ENCODE results near the gene VAV2.
"Not testable (repeated sequence)": the region's sequence is repeated elsewhere in the genome, so short reads cannot be mapped to it uniquely, and the experiment has no call there.

VAV2 gene

DNA sequence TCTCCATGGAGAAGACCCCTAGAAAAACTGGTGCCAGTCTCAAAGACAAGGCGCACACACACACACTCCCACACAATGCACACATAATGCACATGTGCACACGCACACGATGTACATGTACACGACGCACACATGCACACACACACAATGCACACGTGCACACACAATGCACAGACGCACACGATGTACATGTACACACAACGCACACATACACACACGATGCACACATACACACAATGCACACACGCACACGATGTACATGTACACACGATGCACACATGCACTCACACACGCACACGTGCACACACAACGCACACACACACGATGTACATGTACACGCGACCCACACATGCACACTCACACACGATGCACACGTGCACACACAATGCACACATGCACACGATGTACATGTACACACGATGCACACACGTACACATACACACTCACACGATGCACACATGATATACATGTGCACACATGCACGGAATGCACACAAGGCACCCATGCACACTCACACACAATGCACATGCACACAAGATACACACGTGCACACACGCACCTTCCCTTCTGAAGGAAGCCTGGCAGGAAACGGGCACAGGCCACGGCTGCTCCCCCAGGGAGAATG is 76.5 kb downstream of the VAV2 start:
- DNase-seq (ENCODE audit: low spot score) = no peak

DNA sequence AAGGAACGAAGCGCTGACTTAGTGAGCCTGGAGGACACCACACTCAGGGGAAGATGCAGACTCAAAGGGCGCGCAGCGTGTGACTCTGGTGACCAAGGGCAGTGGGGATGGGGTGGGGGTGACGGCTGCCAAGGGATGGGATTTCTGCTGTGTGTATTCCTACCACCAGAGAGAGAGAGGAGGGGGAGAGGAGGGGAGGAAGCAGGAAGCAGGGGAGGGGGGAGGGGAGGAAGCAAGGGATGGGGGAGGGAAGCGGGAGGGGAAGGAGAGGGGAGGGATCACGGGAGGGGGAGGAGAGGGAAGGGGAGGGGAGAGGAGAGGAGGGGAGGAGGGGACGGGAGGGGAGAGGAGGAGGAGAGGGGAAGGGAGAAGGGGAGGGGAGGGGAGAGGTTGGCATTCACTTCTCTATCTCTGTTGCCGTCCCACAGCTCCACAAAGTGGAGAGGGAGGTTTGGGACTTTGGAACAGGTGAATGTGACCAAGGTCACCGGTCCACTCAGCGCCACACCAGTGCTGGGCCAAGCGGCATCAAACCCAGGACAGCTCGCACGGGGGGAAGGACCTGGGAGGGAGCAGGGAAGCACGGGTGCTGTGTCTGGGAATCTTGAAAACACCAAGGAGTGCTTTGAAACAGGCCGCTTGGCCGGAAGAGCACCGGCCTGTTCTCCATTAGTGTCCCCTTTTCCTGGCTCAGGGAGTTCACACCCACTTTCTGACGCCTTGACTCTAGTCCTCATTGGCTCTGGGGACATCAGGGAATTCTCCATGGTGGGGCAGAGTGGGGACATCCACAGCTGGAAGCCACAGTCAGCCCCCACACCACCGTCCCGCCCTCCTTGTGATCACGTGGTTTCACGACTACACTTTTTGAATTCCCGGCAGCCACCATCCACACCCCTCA is 77.4 kb downstream of the VAV2 start:
- DNase-seq (ENCODE audit: low spot score) = no peak

DNA sequence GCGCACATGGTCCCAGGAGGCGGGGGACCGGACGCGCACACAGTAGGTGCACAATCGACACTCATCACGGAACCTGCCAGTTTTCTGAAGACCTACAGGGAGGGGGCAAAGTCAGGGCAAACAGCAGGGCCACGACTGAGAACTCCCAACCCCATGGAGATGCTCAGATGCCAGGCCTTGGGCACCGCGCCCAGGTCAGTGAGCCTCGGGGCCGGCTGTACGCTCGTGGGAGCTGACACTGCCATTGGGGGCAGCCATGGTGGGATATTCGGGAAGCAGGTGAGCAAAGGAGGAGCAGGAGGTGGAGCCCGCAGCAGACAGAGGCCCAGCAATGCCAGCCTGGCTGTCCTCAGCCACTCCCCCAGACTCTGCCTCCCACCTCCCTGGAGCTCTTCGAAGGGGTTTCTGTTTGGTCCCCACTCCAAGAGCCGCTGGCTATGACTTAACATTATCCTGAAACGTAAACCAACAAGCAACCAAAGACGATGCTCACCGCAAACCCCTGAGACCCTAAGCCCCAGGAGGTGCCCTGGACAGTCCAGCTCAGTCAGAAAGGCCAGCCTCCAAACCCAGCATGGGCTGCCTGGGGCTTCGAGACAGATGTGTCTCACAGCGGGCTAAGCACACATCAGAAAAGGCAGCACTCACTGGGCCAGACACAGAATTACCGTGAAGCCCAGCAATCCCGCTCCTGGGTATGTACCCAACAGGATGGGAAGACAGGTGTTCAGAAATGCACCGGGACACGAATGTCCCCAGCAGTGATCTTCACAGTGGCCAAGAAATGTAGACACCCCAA is 78.4 kb downstream of the VAV2 start:
- no peak for DNase-seq (ENCODE audit: low spot score)

DNA sequence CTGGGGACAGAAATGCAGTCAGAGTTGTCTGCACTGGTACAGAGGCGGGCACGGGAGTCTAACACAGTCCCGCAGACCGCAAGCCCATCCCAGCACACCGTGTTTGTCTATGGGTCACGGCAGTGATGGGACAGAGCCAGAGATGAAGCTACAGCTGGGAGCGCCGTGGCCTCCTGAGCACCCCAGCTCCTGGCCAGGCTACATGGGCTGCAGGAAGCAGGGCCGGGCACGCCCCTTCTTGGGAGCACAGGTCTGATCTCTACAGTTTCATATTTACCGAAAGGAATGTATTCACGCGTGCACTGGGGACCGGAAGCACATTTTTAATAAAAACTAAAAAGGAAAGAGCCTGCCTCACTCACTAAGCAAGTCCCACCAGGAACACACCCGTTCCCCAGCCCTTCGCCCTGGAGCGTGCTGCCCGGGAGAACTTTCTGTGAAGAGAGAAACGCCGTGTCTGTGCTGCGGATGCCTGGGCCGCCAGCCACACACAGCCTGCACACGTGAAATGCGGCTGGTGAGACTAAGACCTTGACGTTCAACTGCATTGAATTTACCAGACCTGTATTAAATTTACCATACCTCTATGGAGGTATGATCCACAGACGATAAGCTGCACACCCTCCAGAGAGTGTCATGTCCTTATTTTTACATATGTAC is 81.1 kb downstream of the VAV2 start:
- DNase-seq (ENCODE audit: low spot score) = no peak

DNA sequence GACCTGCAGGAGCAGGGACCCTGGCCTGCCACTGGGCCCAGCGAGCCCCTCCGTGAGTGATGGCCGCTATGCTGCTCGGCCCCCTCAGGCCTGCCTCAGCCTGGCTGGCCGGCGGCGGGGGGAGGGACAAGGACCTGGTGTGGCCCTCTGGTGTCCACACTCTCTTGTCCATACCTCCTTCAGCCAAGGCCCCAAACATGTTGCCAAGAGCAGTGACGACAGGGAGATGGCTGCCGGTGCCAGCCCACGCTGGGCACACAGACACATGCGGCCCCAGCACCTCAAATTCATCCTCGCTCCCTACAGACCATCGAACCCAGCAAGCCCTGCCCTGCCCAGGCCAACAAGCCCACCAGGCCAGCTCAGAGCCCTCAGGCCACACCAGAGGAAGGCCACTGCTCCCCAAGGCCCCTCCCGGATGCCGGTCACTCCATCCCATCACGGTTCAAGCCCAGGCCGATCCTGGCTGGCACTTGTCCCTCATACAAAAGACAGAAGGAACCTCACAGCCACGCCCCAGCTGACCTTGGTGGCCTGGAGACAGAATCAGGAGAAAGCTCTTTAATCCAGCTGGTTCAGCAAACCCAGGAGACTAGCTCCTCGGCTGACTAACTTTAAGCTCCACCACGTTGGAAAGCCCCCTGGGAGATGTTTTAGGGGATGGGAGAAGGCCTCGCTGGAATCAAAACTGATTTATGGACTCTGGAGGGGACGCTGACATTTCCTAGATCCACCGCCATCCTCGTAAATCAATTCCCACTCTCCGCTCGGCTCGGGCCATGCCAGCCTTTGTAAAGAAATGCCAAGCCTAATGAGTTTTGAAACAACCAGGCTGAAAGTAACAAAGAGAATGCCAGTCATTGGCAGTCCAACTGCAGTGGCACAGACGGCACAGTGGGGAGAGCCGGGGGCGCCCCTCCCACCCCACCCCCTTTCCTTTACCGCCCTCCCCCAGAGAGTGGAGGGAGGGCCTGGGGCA is 84.9 kb downstream of the VAV2 start:
- no peak for DNase-seq (ENCODE audit: low spot score)

DNA sequence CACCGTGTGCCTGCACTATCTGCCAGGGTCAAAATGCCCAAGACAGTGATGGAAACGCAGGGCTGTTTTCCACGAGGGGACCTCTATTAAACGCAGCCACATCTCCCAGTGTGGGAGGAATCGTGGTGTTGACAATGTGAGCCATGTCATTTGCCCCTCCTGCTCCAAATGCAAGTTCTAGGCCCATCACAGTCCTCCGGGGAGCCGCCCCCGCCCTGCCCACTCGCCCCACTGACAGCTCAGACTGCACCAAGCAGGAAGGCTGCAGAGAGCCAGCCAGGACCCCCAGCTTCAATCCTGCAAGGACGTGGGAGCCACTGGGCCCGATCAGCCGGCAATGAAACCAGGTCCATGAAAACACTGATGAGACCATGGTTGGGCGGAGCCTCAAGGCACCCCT is 85.9 kb downstream of the VAV2 start:
- DNase-seq (ENCODE audit: low spot score) = no peak

DNA sequence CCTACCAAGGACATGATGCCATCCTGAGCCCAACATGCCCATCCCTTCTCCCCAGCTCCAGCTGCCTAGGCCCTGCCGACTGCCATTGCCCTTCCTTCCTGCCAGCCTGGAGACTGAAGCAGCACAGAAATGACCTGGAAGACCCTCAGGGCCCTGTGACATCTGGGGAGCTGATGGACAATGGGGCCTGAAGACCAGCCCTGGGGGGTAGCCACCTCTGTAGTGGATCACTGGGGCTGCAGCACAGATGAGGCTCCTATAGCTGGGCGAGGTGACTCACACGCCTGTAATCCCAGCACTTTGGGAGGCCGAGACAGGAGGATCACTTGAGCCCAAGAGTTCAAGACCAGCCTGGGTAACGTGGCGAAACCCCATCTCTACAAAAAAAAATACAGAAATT is 86.6 kb downstream of the VAV2 start:
- no peak for DNase-seq (ENCODE audit: low spot score)

DNA sequence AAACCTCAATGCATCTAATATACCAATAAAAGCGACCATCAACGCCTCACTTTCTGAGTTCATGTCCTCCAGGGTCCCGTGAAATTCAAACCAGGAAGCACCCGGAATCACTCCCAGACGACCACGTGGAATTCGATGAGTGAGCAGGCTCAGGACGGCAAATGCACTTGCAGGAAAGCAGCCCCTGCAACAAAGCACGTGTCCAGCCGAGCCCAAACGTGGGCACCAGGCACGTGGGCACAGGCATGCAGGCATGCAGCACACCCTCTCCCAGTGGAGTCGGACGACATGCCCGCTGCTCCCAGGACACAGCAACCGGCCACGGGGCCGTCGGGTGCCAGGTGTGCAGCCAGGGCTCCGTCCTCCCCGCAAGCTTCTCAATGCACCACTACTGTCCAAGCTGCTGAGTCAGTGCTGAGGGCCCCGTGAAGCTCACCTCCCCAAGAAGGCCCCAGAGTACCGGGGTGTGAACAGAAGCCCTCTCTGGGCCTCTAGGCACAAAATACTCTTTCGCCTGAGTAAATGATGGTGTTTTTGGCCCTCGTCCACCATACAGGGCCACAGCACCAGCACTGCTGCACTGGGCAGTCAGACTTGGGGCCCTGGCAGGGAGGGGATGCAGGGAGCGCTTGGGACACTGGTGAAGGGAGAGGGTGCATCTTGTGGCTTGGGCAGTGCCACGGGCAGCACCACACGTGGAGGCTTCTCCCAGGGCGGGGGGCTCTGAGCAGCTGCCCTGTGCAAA is 87.6 kb downstream of the VAV2 start:
- DNase-seq (ENCODE audit: low spot score) = no peak

DNA sequence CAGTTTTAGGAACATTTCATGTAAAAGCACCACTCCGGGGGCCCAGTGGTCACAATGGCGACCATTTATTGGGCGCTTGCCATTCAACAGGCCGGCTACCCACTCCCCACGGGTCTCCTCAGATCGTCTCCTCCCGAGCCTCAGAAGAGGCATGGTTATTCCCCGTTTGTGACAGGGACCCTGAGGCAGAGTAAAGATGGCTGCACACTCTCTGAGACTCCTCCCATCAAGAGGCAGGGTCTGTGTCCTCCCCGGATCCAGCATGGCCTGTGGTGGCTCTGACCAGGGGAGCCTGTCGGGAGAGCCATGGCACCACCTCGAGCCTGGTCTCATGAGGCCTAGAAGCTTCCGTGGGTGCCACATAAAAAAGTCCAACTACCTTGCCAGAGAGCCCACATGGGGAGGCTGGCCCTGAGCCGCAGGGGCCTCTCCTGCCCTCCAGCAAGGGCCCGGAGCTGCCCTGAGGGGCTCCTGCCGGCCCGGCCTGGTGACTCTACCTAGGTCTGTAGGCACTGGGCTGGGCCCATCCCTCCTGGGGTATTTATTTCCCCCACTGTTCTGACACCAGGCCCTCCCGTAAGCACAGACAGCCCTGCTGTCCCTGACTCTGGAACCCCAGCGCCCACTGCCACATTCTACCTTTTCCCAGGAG is 90.8 kb downstream of the VAV2 start:
- no peak for DNase-seq (ENCODE audit: low spot score)

DNA sequence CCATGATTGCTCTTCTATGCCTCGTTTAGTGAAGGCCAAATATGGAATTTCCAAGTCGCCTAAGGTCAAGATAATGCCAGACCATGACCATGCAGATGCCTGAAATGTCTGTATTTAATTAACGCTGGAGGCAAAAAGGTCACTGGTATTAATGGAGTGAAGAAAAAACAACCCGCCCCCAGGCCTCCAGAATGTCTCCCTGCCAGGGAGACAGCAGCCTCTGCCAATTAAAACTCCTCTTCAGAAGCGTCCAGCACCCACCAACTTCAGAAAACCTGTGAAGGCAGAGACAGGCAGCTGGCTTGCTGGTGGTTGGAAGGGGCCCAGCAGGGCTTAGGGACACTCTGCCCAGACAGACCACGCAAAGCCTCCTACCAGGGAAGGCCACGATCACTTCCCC is 94.4 kb downstream of the VAV2 start:
- no peak for DNase-seq (ENCODE audit: low spot score)

DNA sequence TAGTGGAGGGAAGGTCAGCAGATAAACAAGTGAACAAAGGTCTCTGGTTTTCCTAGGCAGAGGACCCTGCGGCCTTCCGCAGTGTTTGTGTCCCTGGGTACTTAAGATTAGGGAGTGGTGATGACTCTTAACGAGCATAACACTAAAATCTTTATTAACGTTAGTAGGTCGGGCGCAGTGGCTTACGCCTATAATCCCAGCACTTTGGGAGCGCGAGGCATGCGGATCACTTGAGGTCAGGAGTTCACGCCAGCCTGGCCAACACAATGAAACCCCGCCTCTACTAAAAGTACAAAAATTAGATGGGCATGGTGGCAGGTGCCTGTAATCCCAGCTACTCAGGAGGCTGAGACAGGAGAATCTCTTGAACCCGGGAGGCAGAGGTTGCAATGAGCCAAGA is 96.1 kb downstream of the VAV2 start:
- DNase-seq (ENCODE audit: low spot score) = not testable (repeated sequence)

DNA sequence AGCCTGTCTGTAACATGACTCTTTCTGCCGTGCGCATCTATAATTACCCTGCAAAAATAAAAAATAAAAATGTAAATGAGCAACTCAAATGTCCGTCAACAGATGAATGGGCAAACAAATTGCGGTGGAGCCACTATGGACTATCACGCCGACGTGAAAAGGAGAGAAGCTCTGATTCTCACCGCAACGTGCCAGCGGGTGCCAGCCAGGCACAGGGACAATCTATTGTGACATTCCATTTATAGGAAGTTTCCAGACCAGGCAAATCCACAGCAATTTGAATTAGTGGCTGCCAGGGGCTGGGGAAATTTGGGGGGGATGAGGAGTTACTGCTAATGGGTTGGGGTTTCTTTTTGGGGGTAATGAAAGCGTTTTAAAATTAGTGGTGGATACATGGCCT is 96.8 kb downstream of the VAV2 start:
- no peak for DNase-seq (ENCODE audit: low spot score)

DNA sequence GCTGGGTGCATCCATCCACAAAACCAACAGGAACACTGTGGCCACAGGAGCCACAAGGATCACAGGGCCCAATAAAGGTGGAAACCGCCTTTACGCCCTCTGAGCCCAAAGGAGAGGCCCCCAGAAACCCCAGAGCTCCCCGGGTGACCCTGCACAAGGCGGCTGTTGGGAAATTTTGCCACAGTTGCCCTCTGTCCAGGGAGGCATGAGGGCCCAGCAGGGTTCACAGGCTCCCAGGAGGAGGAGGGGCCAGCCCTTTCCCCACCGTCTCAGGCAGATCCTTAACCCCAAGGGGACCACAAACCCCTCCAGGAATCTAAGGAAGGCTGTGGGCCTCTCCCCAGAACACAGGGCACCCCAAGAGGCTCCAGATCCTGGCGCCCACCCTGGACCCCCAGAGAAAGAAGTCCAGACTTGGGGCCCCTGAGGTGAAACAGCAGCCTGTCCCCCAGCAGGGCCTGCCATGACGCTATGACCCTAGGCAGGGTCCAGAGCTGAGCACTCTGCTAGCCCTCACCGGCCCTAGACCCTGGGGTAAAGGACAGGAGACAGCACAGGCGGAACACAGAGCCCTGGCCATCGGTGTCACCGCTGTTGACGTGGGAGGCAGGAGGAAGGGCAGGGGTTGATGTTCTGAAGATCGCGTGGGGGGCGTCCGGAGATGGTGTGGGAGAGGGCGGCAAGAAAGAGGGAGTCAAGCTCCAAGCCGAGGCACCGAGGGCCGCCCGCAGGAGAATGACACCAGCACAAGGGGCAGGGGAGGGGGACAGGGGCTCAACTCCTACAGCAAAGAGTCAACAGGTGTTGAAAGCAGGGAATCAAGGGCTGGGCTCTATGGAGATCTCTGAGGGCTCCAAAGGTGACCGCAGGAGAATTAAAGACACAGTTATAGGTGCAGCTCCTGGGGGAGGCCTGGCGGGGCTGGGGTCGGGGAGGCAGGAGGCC is 97.5 kb downstream of the VAV2 start:
- DNase-seq (ENCODE audit: low spot score) = no peak

DNA sequence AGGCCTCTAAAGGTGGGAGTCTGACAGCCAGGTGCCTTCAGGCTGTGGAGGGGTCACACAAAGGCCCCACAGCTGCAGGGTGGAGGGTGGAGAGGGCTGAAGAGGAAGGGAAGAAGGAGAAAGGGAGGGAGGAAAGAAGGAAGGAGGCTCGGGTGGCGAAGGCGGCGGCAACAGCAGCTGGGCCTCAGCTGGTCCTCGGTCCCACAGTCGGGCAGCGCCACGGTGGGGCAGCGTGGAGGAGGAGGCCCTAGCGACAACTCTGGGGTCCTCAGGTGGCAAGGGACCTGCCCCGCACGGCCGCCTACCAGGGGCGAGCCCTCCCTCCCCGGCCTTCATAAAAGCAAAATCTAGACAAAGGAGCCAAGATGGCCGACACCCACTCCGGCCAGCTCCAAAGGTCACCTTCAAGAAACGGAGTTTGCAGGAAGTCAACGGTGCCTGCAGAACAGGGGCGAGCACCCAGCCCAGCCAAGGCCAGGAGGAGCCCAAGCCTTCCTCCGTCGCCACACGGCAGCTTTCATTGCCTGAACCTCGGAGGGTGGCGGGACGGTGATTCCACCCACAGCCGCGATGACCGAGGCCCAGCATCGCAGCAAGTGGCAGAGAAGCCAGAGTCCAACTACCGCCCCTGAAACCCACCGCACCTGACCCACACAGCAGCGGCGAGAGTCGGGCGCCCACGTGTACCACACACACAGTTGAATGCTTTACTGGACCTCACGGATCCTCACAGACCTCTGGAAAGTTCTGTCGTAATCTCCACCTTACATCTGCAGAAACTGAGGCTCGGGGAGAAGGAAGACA is 98.7 kb downstream of the VAV2 start:
- no peak for DNase-seq (ENCODE audit: low spot score)

DNA sequence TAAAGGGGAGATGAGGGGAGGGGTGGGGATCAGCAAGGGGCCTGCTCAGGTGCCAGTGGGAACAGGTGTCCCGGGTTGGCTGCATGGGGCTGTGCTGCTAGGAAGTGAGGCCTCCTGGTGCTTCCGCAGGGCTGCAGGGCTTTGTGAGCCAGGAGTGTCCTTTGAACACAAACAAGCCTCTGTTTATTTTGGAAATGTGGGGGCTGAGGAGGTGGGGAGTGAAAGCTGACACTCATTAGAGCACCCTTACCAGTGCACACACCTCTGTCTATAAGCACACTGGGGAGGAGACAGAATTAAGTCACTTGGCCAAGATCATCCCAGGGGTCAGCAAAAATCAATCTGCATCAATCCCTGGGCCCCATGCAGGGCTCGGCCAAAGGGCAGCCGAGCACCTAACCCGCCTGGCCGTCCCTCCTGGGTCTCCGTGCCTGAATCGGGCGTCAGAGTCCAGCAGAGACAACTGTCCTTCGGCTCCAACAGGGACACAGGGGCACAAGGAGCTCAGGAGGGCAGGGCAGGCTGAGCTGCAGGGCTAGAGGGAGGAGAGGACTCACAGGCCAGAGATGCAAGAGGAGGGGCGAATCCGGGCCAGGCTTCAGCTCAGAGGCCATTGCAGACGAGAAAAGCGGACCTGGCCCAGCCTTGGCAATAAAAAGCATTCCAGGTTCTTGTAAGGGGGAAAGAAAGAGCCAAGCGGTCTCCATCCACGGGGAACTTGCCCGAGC is 99.8 kb downstream of the VAV2 start:
- no peak for DNase-seq (ENCODE audit: low spot score)

DNA sequence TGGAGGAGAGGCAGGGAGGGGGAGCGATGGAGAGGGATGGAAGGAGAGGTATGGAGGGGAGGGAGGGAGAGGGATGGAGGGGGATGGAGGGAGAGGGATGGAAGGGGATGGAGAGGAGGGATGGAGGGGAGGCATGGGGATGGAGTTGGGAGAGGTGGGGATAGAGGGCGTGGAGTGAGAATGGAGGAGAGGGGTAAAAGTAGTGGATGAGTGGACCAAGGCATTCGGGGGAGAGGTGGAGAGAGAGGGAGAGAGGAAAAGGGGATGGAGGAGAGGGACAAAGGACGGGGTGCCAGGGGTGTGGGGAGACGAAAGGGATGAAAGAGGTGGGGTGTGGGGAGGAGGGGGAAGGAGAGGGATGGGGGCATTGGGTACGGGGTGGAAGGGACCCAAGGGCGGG is 100.4 kb downstream of the VAV2 start:
- DNase-seq (ENCODE audit: low spot score) = no peak

DNA sequence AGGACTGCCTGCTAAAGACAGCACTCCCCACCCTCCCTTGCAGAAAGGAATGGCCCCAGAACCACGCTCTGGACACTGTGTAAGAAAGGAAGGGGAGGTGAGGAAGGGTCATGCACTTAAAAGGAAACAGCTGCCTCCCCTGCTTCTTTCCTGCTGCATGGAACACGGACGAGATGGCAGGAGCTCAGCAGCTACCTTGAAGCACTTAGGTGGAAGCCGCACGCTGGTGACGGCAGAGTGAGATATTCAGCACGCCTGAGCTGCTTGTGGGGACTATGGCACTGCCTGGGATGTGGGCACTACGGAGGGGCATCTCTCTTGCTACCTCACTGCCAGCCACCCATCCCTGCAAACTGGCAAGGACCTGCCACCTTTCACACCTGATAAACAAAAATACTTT is 101.5 kb downstream of the VAV2 start:
- no peak for DNase-seq (ENCODE audit: low spot score)

Measured in hematopoietic multipotent progenitor cell treated with erythropoietin and hydrocortisone succinate and interleukin-3 and kit ligand, for 15 days (in vitro differentiated cells).